ENCODE measurements around the gene PRAME. TPM values are rescaled to one million over a fixed set of nuclear protein-coding genes. Genes with fewer than 3 reads are reported as not detected.

PRAME gene
- total RNA-seq, 3 donors from 2014 or later: 0.33 TPM; not detected in 2

DNA sequence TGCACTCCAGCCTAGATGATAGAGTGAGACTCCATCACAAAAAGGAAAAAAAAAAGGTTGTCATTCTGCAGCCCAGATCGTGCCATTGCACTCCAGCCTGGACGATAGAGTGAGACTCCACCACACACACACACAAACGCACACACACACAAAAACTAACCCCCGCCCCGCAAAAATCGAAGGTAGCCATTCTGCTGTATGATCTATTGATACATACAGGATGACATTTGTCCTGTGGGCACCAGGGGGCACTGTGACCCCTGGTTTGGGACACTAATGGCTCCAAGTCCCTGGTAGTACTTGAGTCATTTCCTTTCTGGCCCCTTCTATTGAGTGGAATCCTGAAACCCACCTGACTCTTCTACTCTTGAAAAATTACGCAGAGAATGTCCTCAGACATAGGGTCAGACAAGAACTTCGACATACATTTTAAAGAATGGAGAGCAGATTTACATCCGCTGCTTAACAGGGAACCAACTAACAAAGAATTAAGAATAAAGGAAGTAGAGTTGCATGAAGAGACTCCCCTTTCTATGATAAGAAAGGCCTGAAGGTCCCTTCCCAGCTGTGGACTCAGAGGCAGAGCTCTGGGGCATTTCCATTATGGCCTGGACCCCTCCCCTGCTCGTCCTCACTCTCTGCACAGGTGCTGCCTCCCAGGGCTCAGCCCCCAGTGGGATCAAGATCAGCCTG, 35.0 kb upstream of the PRAME start:
- Histone ChIP-seq H3K4me3 (no peak overlapping the region), H3K27me3 (no peaks in the 10 kb centered on the region), H3K9me3 (no peaks in the 10 kb centered on the region), H3K36me3 (no peaks in the 10 kb centered on the region), H3K4me1 (no peaks in the 10 kb centered on the region), H3K27ac (no peak overlapping the region)
- intact Hi-C loops (cut with DNase I; ENCODE audit: low total_unique reads): no loop called here
- no peak for DNase-seq (ENCODE audit: low spot score in 2 of 2)
- no peak for TF ChIP-seq POLR2AphosphoS5 (IDR thresholded peaks at IDR 0.05)
- peak in 1 of 3 donors; percentile 28 for TF ChIP-seq CTCF (IDR thresholded peaks at IDR 0.05)

- intact Hi-C loops (cut with DNase I; ENCODE audit: low total_unique reads): no loop called here
- H3K27me3 ChIP-seq: no peaks in the 10 kb centered on the region
- TF ChIP-seq CTCF (IDR thresholded peaks at IDR 0.05): no peak
- TF ChIP-seq POLR2AphosphoS5 (IDR thresholded peaks at IDR 0.05): no peak
- no peak for TF ChIP-seq POLR2A (IDR thresholded peaks at IDR 0.05)
- H3K36me3 ChIP-seq: no peaks in the 10 kb centered on the region
- no peak overlapping the region for H3K4me3 ChIP-seq
- no peak overlapping the region for H3K27ac ChIP-seq
- no peaks in the 10 kb centered on the region for H3K9me3 ChIP-seq
- H3K4me1 ChIP-seq: no peaks in the 10 kb centered on the region
- no peak for DNase-seq (ENCODE audit: low spot score in 2 of 2)
Measured at GRCh38 chr22:22593250-22593649, 34.2 kb upstream of the PRAME start.

- no peaks in the 10 kb centered on the region for H3K27me3 ChIP-seq
- TF ChIP-seq POLR2A (IDR thresholded peaks at IDR 0.05) (no peak), POLR2AphosphoS5 (IDR thresholded peaks at IDR 0.05) (no peak), CTCF (IDR thresholded peaks at IDR 0.05) (no peak)
- no peak overlapping the region for H3K4me3 ChIP-seq
- no peaks in the 10 kb centered on the region for H3K4me1 ChIP-seq
- intact Hi-C loops (cut with DNase I; ENCODE audit: low total_unique reads): no loop called here
- no peaks in the 10 kb centered on the region for H3K36me3 ChIP-seq
- DNase-seq (ENCODE audit: low spot score in 2 of 2): no peak
- H3K9me3 ChIP-seq: no peaks in the 10 kb centered on the region
- no peak overlapping the region for H3K27ac ChIP-seq
Measured at GRCh38 chr22:22591348-22592299, 32.6 kb upstream of the PRAME start.

DNA sequence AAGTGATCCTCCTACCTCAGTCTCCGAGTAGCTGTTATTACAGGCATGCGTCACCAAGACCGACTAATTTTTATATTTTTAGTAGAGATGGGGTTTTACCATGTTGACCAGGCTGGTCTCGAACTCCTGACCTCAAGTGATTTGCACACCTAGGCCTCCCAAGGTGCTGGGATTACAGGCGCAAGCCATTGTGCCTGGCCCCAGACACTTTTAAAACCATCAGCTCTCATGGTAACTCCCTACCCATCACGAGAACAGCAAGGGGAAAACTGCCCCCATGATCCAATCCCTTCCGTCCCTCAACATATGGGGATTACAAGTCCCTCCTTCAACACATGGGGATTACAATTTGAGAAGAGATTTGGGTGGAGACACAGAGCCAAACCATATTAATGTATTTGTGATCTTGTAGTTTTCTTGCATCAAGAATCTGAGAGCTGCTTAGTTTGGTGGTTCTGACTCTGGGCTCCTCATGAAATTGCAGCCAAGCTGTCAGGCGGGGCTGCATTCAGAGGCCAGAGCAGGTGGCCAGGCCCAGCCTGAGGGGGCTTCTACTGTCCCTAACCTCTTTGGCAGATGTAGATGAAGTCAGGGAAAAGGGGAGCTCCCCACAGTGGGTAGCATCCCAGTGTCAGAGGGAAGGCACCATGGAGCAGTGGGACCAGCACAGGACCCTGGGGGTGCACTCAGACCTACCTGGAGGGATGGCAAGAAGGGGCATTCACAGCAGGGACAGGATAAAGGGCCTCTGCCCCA, 31.2 kb upstream of the PRAME start:
- intact Hi-C loops (cut with DNase I; ENCODE audit: low total_unique reads): no loop called here
- Histone ChIP-seq H3K27me3 (no peaks in the 10 kb centered on the region), H3K4me1 (no peaks in the 10 kb centered on the region), H3K4me3 (no peak overlapping the region), H3K27ac (no peak overlapping the region), H3K9me3 (no peaks in the 10 kb centered on the region), H3K36me3 (no peaks in the 10 kb centered on the region)
- TF ChIP-seq POLR2AphosphoS5 (IDR thresholded peaks at IDR 0.05) (no peak), CTCF (IDR thresholded peaks at IDR 0.05) (no peak), POLR2A (IDR thresholded peaks at IDR 0.05) (no peak)
- no peak for DNase-seq (ENCODE audit: low spot score in 2 of 2)

Measured in breast epithelium (tissue), 4 donors.